HepG2 (cell line): ENCODE measurements around the gene ZBTB34. TPM values are rescaled to one million over a fixed set of nuclear protein-coding genes. Genes with fewer than 3 reads are reported as not detected.

Experiments
- ARID5B ChIP-seq: IDR thresholded peaks from 2 replicates; pipeline ENCODE4 v1.4.0; 2020; ENCODE audit warnings: mild to moderate bottlenecking, missing genetic modification reagents
- KIAA2018 ChIP-seq: sonication (generic); formaldehyde crosslinking; IDR thresholded peaks from 2 replicates; pipeline ENCODE4 v1.5.0; 2020; ENCODE audit warnings: mild to moderate bottlenecking, missing genetic modification reagents, borderline replicate concordance
- KLF9 ChIP-seq: IDR thresholded peaks from 2 replicates; pipeline ENCODE4 v1.6.1; 2016; ENCODE audit warnings: low read depth
- MEIS2 ChIP-seq: sonication (generic); formaldehyde crosslinking; IDR thresholded peaks from 2 replicates; pipeline ENCODE4 v1.9.0; 2021; ENCODE audit warnings: mild to moderate bottlenecking, missing genetic modification reagents
- MYC ChIP-seq: sonication (generic); formaldehyde crosslinking; IDR thresholded peaks from 2 replicates; pipeline ENCODE4 v1.9.0; 2021; ENCODE audit warnings: missing genetic modification reagents, borderline replicate concordance
- NFIC ChIP-seq: IDR thresholded peaks from 2 replicates; pipeline ENCODE4 v1.6.1; 2012; ENCODE audit warnings: mild to moderate bottlenecking, low read length, inconsistent platforms
- SCMH1 ChIP-seq: sonication (generic); formaldehyde crosslinking; IDR thresholded peaks from 2 replicates; pipeline ENCODE4 v1.9.0; 2021; ENCODE audit warnings: missing genetic modification reagents, mild to moderate bottlenecking, borderline replicate concordance
- SNAPC5 ChIP-seq: sonication (generic); formaldehyde crosslinking; IDR thresholded peaks from 2 replicates; pipeline ENCODE4 v1.8.1; 2023; ENCODE audit warnings: mild to moderate bottlenecking, missing genetic modification reagents, borderline replicate concordance
- TBX3 ChIP-seq: fragments of 450-650 bp; IDR thresholded peaks from 2 replicates; pipeline ENCODE4 v1.6.1; 2017; ENCODE audit warnings: antibody characterized with exemption, mild to moderate bottlenecking, inconsistent platforms, borderline replicate concordance
- ZBTB25 ChIP-seq: IDR thresholded peaks from 2 replicates; pipeline ENCODE4 v1.6.1; 2018; ENCODE audit warnings: missing genetic modification reagents
- ZNF562 ChIP-seq: sonication (generic); formaldehyde crosslinking; IDR thresholded peaks from 2 replicates; pipeline ENCODE4 v1.8.0; 2022; ENCODE audit warnings: missing genetic modification reagents, borderline replicate concordance
- ZNF572 ChIP-seq: sonication (generic); formaldehyde crosslinking; IDR thresholded peaks from 2 replicates; pipeline ENCODE4 v1.5.1; 2020; ENCODE audit warnings: mild to moderate bottlenecking, missing genetic modification reagents
- ZNF773 ChIP-seq: sonication (generic); formaldehyde crosslinking; IDR thresholded peaks from 2 replicates; pipeline ENCODE4 v1.4.0; 2020; ENCODE audit warnings: missing genetic modification reagents, borderline replicate concordance
- ZSCAN31 ChIP-seq: sonication (generic); formaldehyde crosslinking; IDR thresholded peaks from 2 replicates; pipeline ENCODE4 v1.5.0; 2020; ENCODE audit warnings: low read depth, mild to moderate bottlenecking, missing genetic modification reagents
- polyA plus RNA-seq, 8 experiments: library from polyadenylated mRNA; depleted of rRNA in 3 of 8; stranded (reverse) in 7 of 8; unstranded in 1 of 8; fragments of >200 nt; fragmentation: Illumina TruSeq in 4 of 8; extraction: Trizol in 4 of 8; gene quantifications; 2 replicates each; pipeline versions ENCODE4 v1.2.1 to v1.2.3, GENCODE V29; 2011 to 2016; ENCODE audit warnings: low read depth in 4 of 8, missing spikeins in 1 of 8, mixed read lengths in 1 of 8; ENCODE audit not compliant: insufficient read depth in 1 of 8
- total RNA-seq, 5 experiments: library from RNA; depleted of rRNA; stranded (reverse); fragments of >200 nt; fragmentation: Illumina TruSeq; extraction: Trizol; gene quantifications; 2 replicates each; pipeline ENCODE4 v1.2.3, GENCODE V29; 2016; ENCODE audit warnings: low read depth in 1 of 5

The ZBTB34 gene
- total and polyA plus RNA-seq, 2 of the 13 experiments (the other 11 are each of a cell fraction or from before 2014, with no cell fraction given) = 5.9 to 8.7 TPM

- peak; percentile 20; the same call in 1 of the 2 replicates for TF ChIP-seq ARID5B (CRISPR knock-in tag)
- TF ChIP-seq ZNF562 (CRISPR knock-in tag) = no peak
- no peak for TF ChIP-seq KIAA2018 (CRISPR knock-in tag)
- TF ChIP-seq SCMH1 (CRISPR knock-in tag) = no peak
- TF ChIP-seq SNAPC5 (CRISPR knock-in tag) = no peak
- TF ChIP-seq ZSCAN31 (CRISPR knock-in tag) = no peak
- no peak for TF ChIP-seq ZBTB25 (CRISPR knock-in tag)
- TF ChIP-seq ZNF773 = no peak
- no peak for TF ChIP-seq ZNF572 (CRISPR knock-in tag)
- no peak for TF ChIP-seq KLF9
- TF ChIP-seq MYC (CRISPR knock-in tag) = peak; percentile 27; the same call in 1 of the 2 replicates
- TF ChIP-seq MEIS2 = 0 out of 2 replicates have a peak, but pooled peaks have one; percentile 29
- TF ChIP-seq NFIC = no peak
- TF ChIP-seq TBX3 = no peak
Observed at GRCh38 chr9:126914458-126915280, 54.2 kb downstream of the ZBTB34 start, which contains the start of gene RALGPS1 (continued).
